Naive thymus-derived CD4-positive, alpha-beta T cell (primary cell): ENCODE measurements around the gene CNTN4. TPM values are rescaled to one million over a fixed set of nuclear protein-coding genes. Genes with fewer than 3 reads are reported as not detected.

Experiments used
- ATAC-seq: fragments of 150-1000 bp; cut with Tn5 transposase; 2 replicates; pipeline ENCODE4 v1.10.0; 2021; ENCODE audit warnings: mild to moderate bottlenecking, moderate library complexity
- CTCF ChIA-PET: fragments of 350-600 bp; sonication (Branson Sonifier 250); formaldehyde crosslinking; loops from one replicate; lab custom pipeline; 2021; ENCODE audit warnings: antibody characterized with exemption; lab: Charles Lee
- POLR2A ChIA-PET: fragments of 350-600 bp; sonication (Branson Sonifier 250); formaldehyde crosslinking; loops from one replicate; lab custom pipeline; 2021; ENCODE audit warnings: antibody characterized with exemption, inconsistent platforms; lab: Charles Lee
- DNase-seq, 9 donors: peaks; one replicate each; pipeline versions ENCODE4 v3.0.0 to v3.0.0-alpha.2; 2020 to 2022; ENCODE audit warnings: mixed read lengths in 1 of 9
- H3K27ac ChIP-seq: one replicate; pipeline ENCODE4 v1.7.0; 2013; ENCODE audit warnings: mild to moderate bottlenecking, low read depth, low read length, moderate library complexity
- H3K27me3 ChIP-seq, 2 donors: one replicate each; pipeline ENCODE4 v1.7.0; 2013; ENCODE audit warnings: low read length in 2 of 2, mild to moderate bottlenecking in 2 of 2, moderate library complexity in 2 of 2; ENCODE audit not compliant: control insufficient read depth in 2 of 2, insufficient read depth in 2 of 2
- H3K36me3 ChIP-seq, 3 experiments: 1 replicate in 2 of 3; 2 replicates in 1 of 3; pipeline ENCODE4 v1.7.0; 2013; ENCODE audit warnings: low read length in 3 of 3, mild to moderate bottlenecking in 3 of 3, moderate library complexity in 1 of 3; ENCODE audit not compliant: insufficient read depth in 3 of 3, control insufficient read depth in 2 of 3
- H3K4me1 ChIP-seq, 2 donors: one replicate each; pipeline ENCODE4 v1.7.0; 2013; ENCODE audit warnings: low read length in 2 of 2, mild to moderate bottlenecking in 2 of 2, moderate library complexity in 1 of 2; ENCODE audit not compliant: control insufficient read depth in 2 of 2, insufficient read depth in 2 of 2
- H3K4me3 ChIP-seq: 2 replicates; pipeline ENCODE4 v1.7.0; 2013; ENCODE audit warnings: mild to moderate bottlenecking, low read length
- H3K9me3 ChIP-seq, 3 experiments: 1 replicate in 2 of 3; 2 replicates in 1 of 3; pipeline ENCODE4 v1.7.0; 2013; ENCODE audit warnings: low read length in 3 of 3; ENCODE audit not compliant: control insufficient read depth in 2 of 3
- H3K27ac Mint-ChIP-seq, 9 donors: one replicate each; pipeline ENCODE4 v1.8.0; 2020 to 2022; ENCODE audit warnings: mixed read lengths in 9 of 9, mild to moderate bottlenecking in 8 of 9, moderate library complexity in 5 of 9, inconsistent platforms in 2 of 9
- H3K27me3 Mint-ChIP-seq, 5 donors: one replicate each; pipeline ENCODE4 v1.8.0; 2021 to 2022; ENCODE audit warnings: mixed read lengths in 5 of 5, mild to moderate bottlenecking in 1 of 5
- H3K36me3 Mint-ChIP-seq, 5 donors: one replicate each; pipeline ENCODE4 v1.8.0; 2020 to 2022; ENCODE audit warnings: mixed read lengths in 5 of 5, mild to moderate bottlenecking in 3 of 5, inconsistent platforms in 1 of 5
- H3K4me1 Mint-ChIP-seq, 7 donors: one replicate each; pipeline ENCODE4 v1.8.0; 2020 to 2022; ENCODE audit warnings: mixed read lengths in 7 of 7, mild to moderate bottlenecking in 3 of 7, inconsistent platforms in 1 of 7
- H3K4me3 Mint-ChIP-seq, 10 donors: one replicate each; pipeline ENCODE4 v1.8.0; 2020 to 2022; ENCODE audit warnings: mild to moderate bottlenecking in 10 of 10, mixed read lengths in 10 of 10, moderate library complexity in 6 of 10, inconsistent platforms in 2 of 10
- H3K9me3 Mint-ChIP-seq, 11 donors: one replicate each; pipeline ENCODE4 v1.8.0; 2020 to 2022; ENCODE audit warnings: mixed read lengths in 11 of 11, mild to moderate bottlenecking in 4 of 11, inconsistent platforms in 1 of 11, moderate library complexity in 1 of 11
- intact Hi-C, 2 donors: fragments of 100-400 bp; cut with micrococcal nuclease; formaldehyde crosslinking; loops; one replicate each; pipeline ENCODE4 v1.15.1; 2023
- polyA plus RNA-seq, 2 donors: library from polyadenylated mRNA; unstranded; fragments of 300-500 nt; fragmentation: Illumina TruSeq; gene quantifications; one replicate each; pipeline ENCODE4 v1.2.3, GENCODE V29; 2021
- total RNA-seq, 6 experiments: library from RNA in 5 of 6; stranded (reverse) in 5 of 6; gene quantifications; 1 replicate in 5 of 6; 2 replicates in 1 of 6; pipeline ENCODE4 v1.2.3 and lab custom pipeline; 2021 to 2026

The CNTN4 gene
- total and polyA plus RNA-seq, 7 experiments from 2014 or later: not detected

DNA sequence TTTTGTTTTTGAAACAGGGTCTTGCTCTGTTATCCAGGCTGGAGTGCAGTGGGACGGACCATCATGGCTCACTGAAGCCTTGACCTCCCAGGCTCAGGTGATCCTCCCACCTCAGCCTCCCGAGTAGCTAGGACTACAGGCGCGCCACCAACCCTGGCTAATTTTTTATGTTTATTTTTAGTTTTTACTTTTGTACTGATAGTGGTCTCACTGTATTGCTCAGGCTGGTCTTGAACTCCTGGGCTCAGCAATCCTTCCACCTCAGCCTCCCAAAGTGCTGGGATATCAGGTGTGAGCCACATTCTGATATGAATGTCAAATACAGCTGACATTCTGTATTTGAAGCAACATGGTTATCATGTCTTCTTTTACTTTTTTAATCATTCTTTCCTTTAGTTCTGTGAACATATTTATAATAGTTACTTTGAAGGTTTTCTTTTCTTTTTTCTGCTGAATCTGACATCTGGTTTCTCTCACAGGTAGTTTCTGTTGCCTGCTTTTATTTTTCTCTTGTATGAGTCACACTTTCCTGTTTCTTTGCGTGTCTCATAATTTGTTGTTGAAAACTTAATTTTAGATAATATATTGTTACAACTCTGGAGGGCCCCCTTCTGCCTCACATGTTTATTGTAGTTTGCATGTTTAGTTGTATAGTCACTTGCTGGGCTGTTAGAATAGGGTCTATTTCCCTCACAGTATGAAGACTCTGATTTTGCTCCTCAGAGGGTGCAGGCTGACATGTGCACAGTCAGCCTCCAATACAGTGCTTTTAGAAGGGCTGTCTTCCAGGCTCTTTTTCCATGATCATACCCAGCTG lies 8.4 kb upstream of the CNTN4 start:
- H3K9me3 ChIP-seq: no peaks in the 10 kb centered on the region
- ChIA-PET CTCF (no interaction called here), POLR2A (no interaction called here)
- H3K36me3 ChIP-seq: no peaks in the 10 kb centered on the region
- no peaks in the 10 kb centered on the region for H3K4me1 ChIP-seq
- H3K4me1 Mint-ChIP-seq: no peaks in the 10 kb centered on the region
- peaks cover 2 to 14% (median 8%) of the 10 kb centered on the region in 5 donors for H3K27me3 Mint-ChIP-seq
- ATAC-seq (no peak), DNase-seq (no peak)
- intact Hi-C loops: no loop called here
- H3K9me3 Mint-ChIP-seq: peaks cover 0 to 12% (median 3%) of the 10 kb centered on the region in 11 donors
- no peaks in the 10 kb centered on the region for H3K36me3 Mint-ChIP-seq
- no peak overlapping the region for H3K27ac ChIP-seq
- H3K4me3 Mint-ChIP-seq: no peak overlapping the region
- H3K27ac Mint-ChIP-seq: no peak overlapping the region
- no peak overlapping the region for H3K4me3 ChIP-seq
- no peaks in the 10 kb centered on the region for H3K27me3 ChIP-seq

DNA sequence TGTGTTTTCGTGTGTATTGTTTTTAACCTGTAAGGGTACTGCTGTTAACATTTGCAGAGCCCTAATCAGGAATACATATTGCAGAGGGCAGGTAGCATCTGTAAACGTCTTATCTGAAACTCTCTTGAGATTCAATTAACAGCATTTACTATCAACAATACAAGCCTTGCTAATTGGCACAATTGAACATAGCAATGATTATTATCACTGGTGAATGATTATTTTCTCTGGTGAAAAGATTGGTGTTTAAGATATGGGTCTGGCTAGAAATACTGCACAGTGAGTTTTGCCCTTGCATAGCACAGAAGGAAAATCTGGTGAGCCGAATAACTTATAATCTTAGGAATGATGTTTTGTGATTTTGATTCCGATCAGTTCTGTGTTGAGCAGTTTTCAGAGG lies 5.9 kb upstream of the CNTN4 start:
- Histone ChIP-seq H3K9me3 (no peaks in the 10 kb centered on the region), H3K27me3 (peaks cover 0 to 4% of the 10 kb centered on the region in 2 donors), H3K27ac (no peak overlapping the region), H3K4me1 (no peaks in the 10 kb centered on the region), H3K36me3 (no peaks in the 10 kb centered on the region), H3K4me3 (no peak overlapping the region)
- Mint-ChIP-seq H3K4me3 (no peak overlapping the region), H3K9me3 (peaks cover 0 to 9% (median 1%) of the 10 kb centered on the region in 11 donors), H3K27me3 (peaks cover 25 to 38% (median 31%) of the 10 kb centered on the region in 5 donors), H3K4me1 (peaks cover 0 to 10% (median 4%) of the 10 kb centered on the region in 7 donors), H3K36me3 (no peaks in the 10 kb centered on the region), H3K27ac (no peak overlapping the region)
- CTCF ChIA-PET: no interaction called here
- ATAC-seq: no peak
- intact Hi-C loops: no loop called here
- DNase-seq: no peak
- POLR2A ChIA-PET: no interaction called here

DNA sequence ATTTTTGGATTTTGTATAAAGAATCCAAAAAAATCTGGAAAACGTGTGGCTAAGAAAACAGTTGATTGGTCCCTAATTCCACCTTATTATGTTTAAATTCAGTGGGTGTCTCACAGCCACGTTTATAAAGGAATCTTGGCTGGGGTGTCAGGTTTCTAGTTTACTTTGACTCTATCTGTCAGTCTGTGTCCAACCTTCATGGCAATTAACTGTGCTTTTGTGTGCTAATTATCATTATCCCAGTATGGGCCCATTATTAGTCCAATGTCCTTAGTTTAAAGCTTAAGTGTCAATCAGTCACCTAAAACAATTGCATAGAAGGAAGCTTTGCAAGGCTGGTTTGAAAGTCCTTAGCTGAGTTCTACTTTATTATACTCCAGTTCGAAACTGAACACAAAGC lies 3.7 kb upstream of the CNTN4 start:
- Histone ChIP-seq H3K4me1 (no peaks in the 10 kb centered on the region), H3K9me3 (no peaks in the 10 kb centered on the region), H3K27ac (no peak overlapping the region), H3K4me3 (no peak overlapping the region), H3K36me3 (no peaks in the 10 kb centered on the region), H3K27me3 (peaks cover 0 to 4% of the 10 kb centered on the region in 2 donors)
- CTCF ChIA-PET: no interaction called here
- H3K36me3 Mint-ChIP-seq: peaks cover 0 to 3% (median 0%) of the 10 kb centered on the region in 5 donors
- POLR2A ChIA-PET: no interaction called here
- H3K9me3 Mint-ChIP-seq: peaks cover 0 to 9% (median 2%) of the 10 kb centered on the region in 11 donors
- H3K27ac Mint-ChIP-seq: no peak overlapping the region
- DNase-seq (no peak), ATAC-seq (no peak)
- H3K27me3 Mint-ChIP-seq: peaks cover 34 to 44% (median 39%) of the 10 kb centered on the region in 5 donors
- H3K4me1 Mint-ChIP-seq: peaks cover 0 to 16% (median 7%) of the 10 kb centered on the region in 7 donors
- intact Hi-C loops: no loop called here
- no peak overlapping the region for H3K4me3 Mint-ChIP-seq

DNA sequence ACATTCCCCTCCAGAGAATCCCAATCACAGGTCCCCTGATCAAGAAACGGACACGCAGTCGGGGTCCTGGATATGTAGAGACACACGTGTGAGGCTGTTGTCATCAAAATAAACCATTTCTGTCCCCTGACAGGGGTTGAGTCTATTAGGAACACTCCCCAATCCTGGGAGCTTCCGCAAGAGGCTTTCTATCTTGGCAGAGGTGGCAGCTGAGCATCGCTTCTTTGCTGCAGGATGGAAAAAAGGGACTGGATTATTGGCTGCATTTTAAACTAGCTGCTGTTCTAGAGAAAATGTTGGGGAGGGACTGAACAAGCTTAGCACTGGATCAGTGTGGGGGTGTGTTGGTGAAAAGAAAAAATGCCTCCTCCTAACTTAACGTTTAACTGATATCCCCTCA lies 2.5 kb upstream of the CNTN4 start:
- DNase-seq (no peak), ATAC-seq (no peak)
- peaks cover 0 to 4% of the 10 kb centered on the region in 2 donors for H3K27me3 ChIP-seq
- peaks cover 0 to 20% (median 11%) of the 10 kb centered on the region in 7 donors for H3K4me1 Mint-ChIP-seq
- H3K36me3 ChIP-seq: no peaks in the 10 kb centered on the region
- POLR2A ChIA-PET: no interaction called here
- no peak overlapping the region for H3K4me3 Mint-ChIP-seq
- no peaks in the 10 kb centered on the region for H3K9me3 ChIP-seq
- no peak overlapping the region for H3K27ac Mint-ChIP-seq
- peaks cover 0 to 4% (median 0%) of the 10 kb centered on the region in 5 donors for H3K36me3 Mint-ChIP-seq
- intact Hi-C loops: no loop called here
- H3K27me3 Mint-ChIP-seq: peaks cover 46 to 57% (median 52%) of the 10 kb centered on the region in 5 donors
- H3K4me3 ChIP-seq: no peak overlapping the region
- no peak overlapping the region for H3K27ac ChIP-seq
- H3K9me3 Mint-ChIP-seq: peaks cover 0 to 5% (median 2%) of the 10 kb centered on the region in 11 donors
- no peaks in the 10 kb centered on the region for H3K4me1 ChIP-seq
- CTCF ChIA-PET: no interaction called here

DNA sequence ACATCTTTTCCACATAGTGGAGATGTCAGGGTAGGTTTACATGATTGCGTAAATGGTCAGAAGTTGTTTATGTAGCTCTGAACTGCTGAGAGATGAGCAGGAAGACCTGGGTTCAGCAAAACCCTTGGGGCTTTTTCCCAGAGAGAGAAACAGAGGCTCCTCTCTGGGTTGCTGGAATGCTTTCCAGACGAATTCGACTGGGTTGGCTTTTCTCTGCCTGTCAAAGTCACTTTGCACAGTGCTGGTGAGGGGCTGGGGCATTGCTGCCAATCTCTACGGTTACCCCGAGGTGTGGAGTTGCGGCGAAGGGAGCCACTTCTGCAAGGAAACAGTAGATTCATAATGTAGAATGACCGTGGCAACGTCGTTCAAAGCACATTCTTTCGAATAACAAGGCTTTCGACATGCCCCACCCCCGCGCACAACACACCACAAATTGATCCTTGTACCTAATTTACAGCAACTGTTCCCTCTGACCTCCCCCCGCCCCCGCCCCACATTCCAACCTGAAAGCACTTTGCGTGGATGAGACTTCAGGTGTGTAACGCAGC lies 950 bp upstream of the CNTN4 start:
- H3K27ac ChIP-seq: no peak overlapping the region
- ATAC-seq (no peak), DNase-seq (no peak)
- Mint-ChIP-seq H3K4me1 (peaks cover 0 to 20% (median 11%) of the 10 kb centered on the region in 7 donors), H3K9me3 (peaks cover 0 to 5% (median 2%) of the 10 kb centered on the region in 11 donors), H3K36me3 (peaks cover 0 to 4% (median 0%) of the 10 kb centered on the region in 5 donors), H3K27me3 (peaks cover 51 to 69% (median 60%) of the 10 kb centered on the region in 5 donors), H3K4me3 (peak overlapping the region in 9 of 10 donors; percentile 14 to 69 (median 40)), H3K27ac (no peak overlapping the region)
- H3K4me3 ChIP-seq: no peak overlapping the region
- intact Hi-C loops: no loop called here
- POLR2A ChIA-PET: no interaction called here
- H3K36me3 ChIP-seq: no peaks in the 10 kb centered on the region
- CTCF ChIA-PET: no interaction called here
- H3K4me1 ChIP-seq: no peaks in the 10 kb centered on the region
- peaks cover 0 to 4% of the 10 kb centered on the region in 2 donors for H3K27me3 ChIP-seq
- H3K9me3 ChIP-seq: no peaks in the 10 kb centered on the region

DNA sequence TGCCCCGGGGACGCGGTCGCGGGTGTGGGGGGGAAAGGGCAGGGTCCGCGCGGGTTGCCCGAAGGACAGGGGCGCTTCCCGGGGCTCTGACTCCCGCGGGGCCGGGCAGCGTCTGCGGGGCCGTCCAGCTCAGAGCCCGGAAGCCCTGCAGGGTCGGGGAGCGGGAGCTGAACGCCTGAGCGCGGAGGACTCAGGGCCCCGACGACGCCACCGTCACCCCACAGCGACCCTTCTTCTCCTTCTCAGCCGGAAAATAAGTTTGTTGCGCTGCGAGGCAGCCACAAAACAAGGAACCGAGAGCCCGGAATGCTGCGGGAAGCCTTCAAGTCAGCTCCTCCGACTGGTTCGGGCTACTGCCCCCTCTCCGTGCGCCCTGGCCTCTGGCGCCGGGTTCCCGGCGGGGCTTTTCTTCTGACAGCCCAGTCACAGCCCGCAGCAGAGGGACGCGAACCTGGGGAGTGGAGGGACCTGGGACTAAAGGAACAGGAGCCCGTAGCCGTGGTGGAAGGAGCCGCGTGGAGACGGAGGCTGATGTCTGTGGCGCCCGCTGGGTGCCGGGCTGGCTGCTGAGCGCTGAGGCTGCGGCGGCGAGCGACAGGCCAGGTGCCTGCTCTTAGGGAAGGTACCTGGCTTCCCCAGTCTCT lies 484 bp downstream of the CNTN4 start:
- Mint-ChIP-seq H3K27me3 (peaks cover 54 to 75% (median 64%) of the 10 kb centered on the region in 5 donors), H3K27ac (no peak overlapping the region), H3K4me1 (peaks cover 0 to 20% (median 11%) of the 10 kb centered on the region in 7 donors), H3K9me3 (peaks cover 0 to 5% (median 1%) of the 10 kb centered on the region in 11 donors), H3K4me3 (peak overlapping the region in 4 of 10 donors; percentile 17 to 75 (median 41)), H3K36me3 (peaks cover 0 to 4% (median 0%) of the 10 kb centered on the region in 5 donors)
- H3K27ac ChIP-seq: no peak overlapping the region
- DNase-seq: no peak
- intact Hi-C loops: no loop called here
- H3K36me3 ChIP-seq: no peaks in the 10 kb centered on the region
- no peaks in the 10 kb centered on the region for H3K4me1 ChIP-seq
- no peak for ATAC-seq
- CTCF ChIA-PET: no interaction called here
- H3K4me3 ChIP-seq: no peak overlapping the region
- H3K27me3 ChIP-seq: peaks cover 0 to 4% of the 10 kb centered on the region in 2 donors
- POLR2A ChIA-PET: no interaction called here
- no peaks in the 10 kb centered on the region for H3K9me3 ChIP-seq
